Mesenchymal stem cell (in vitro differentiated cells and primary cell): Measurements from ENCODE around the gene ACE.

Experiments used
- DNase-seq: peaks from one replicate; pipeline ENCODE4 v3.0.0-alpha.2; 2013
- H2AFZ ChIP-seq: one replicate; pipeline ENCODE4 v1.6.1; 2013; ENCODE audit warnings: low read depth, mild to moderate bottlenecking, control low read depth, inconsistent platforms, low read length, moderate library complexity
- H2AK5ac ChIP-seq: 2 replicates; pipeline ENCODE4 v1.6.1; 2013; ENCODE audit warnings: low read length, moderate library complexity, mild to moderate bottlenecking, inconsistent platforms; ENCODE audit not compliant: severe bottlenecking
- H2BK120ac ChIP-seq: one replicate; pipeline ENCODE4 v1.6.1; 2013; ENCODE audit warnings: low read depth, mild to moderate bottlenecking, inconsistent platforms, low read length, moderate library complexity
- H2BK12ac ChIP-seq, 2 experiments: one replicate each; pipeline ENCODE4 v1.6.1; 2013; ENCODE audit warnings: inconsistent platforms in 2 of 2, low read length in 2 of 2, mild to moderate bottlenecking in 2 of 2, moderate library complexity in 2 of 2, control low read depth in 1 of 2
- H2BK15ac ChIP-seq: one replicate; pipeline ENCODE4 v1.6.1; 2013; ENCODE audit warnings: mild to moderate bottlenecking, low read depth, inconsistent platforms; ENCODE audit not compliant: poor library complexity, severe bottlenecking
- H2BK5ac ChIP-seq: 2 replicates; pipeline ENCODE4 v1.6.1; 2013; ENCODE audit warnings: low read depth, mild to moderate bottlenecking, low read length, control low read depth, inconsistent platforms; ENCODE audit not compliant: poor library complexity, severe bottlenecking
- H3K14ac ChIP-seq, 2 experiments: one replicate each; pipeline ENCODE4 v1.6.1; 2013; ENCODE audit warnings: inconsistent platforms in 2 of 2, low read length in 2 of 2, control low read depth in 1 of 2, mild to moderate bottlenecking in 1 of 2, moderate library complexity in 1 of 2
- H3K18ac ChIP-seq, 2 experiments: one replicate each; pipeline ENCODE4 v1.6.1; 2013; ENCODE audit warnings: inconsistent platforms in 2 of 2, low read length in 2 of 2, control low read depth in 1 of 2, low read depth in 1 of 2, mild to moderate bottlenecking in 1 of 2
- H3K23ac ChIP-seq, 2 experiments: one replicate each; pipeline ENCODE4 v1.6.1; 2013; ENCODE audit warnings: inconsistent platforms in 2 of 2, low read length in 2 of 2, mild to moderate bottlenecking in 2 of 2, moderate library complexity in 2 of 2, control low read depth in 1 of 2
- H3K27ac ChIP-seq: 2 replicates; pipeline ENCODE4 v1.5.1; 2013; ENCODE audit warnings: mild to moderate bottlenecking, moderate library complexity, low read length, control low read depth, inconsistent platforms; ENCODE audit not compliant: poor library complexity, severe bottlenecking
- H3K27me3 ChIP-seq, 2 experiments: 2 replicates each; pipeline versions ENCODE4 v1.6.1 to v1.7.0; 2013; ENCODE audit warnings: low read length in 2 of 2, mild to moderate bottlenecking in 2 of 2, moderate library complexity in 2 of 2, control low read depth in 1 of 2, inconsistent platforms in 1 of 2; ENCODE audit not compliant: control insufficient read depth in 1 of 2, insufficient read depth in 1 of 2
- H3K36me3 ChIP-seq, 2 experiments: 2 replicates each; pipeline versions ENCODE4 v1.6.1 to v1.7.0; 2013; ENCODE audit warnings: low read length in 2 of 2, control low read depth in 1 of 2, inconsistent platforms in 1 of 2, low read depth in 1 of 2, mild to moderate bottlenecking in 1 of 2; ENCODE audit not compliant: insufficient read depth in 2 of 2, control insufficient read depth in 1 of 2
- H3K4ac ChIP-seq, 2 experiments: one replicate each; pipeline ENCODE4 v1.6.1; 2013; ENCODE audit warnings: inconsistent platforms in 2 of 2, low read length in 2 of 2, mild to moderate bottlenecking in 2 of 2, moderate library complexity in 2 of 2, control low read depth in 1 of 2, low read depth in 1 of 2
- H3K4me1 ChIP-seq: 2 replicates; pipeline ENCODE4 v1.6.1; 2013; ENCODE audit warnings: low read depth, low read length, control low read depth; ENCODE audit not compliant: control insufficient read depth, insufficient read depth
- H3K4me2 ChIP-seq: 2 replicates; pipeline ENCODE4 v1.6.1; 2013; ENCODE audit warnings: low read length, mild to moderate bottlenecking, inconsistent platforms; ENCODE audit not compliant: poor library complexity, severe bottlenecking
- H3K4me3 ChIP-seq, 2 experiments: 2 replicates each; pipeline versions ENCODE4 v1.5.1 to v1.7.0; 2013; ENCODE audit warnings: low read length in 2 of 2, mild to moderate bottlenecking in 2 of 2, control low read depth in 1 of 2, low read depth in 1 of 2; ENCODE audit not compliant: insufficient read depth in 1 of 2
- H3K79me1 ChIP-seq: replicated peaks from 2 replicates; pipeline ENCODE4 v1.6.1; 2013; ENCODE audit warnings: mild to moderate bottlenecking, control low read depth, low read length, inconsistent platforms; ENCODE audit not compliant: poor library complexity, severe bottlenecking
- H3K9ac ChIP-seq: 2 replicates; pipeline ENCODE4 v1.7.0; 2013; ENCODE audit warnings: mild to moderate bottlenecking, low read length, moderate library complexity
- H3K9me3 ChIP-seq: 2 replicates; pipeline ENCODE4 v1.7.0; 2013; ENCODE audit warnings: mild to moderate bottlenecking, low read length; ENCODE audit not compliant: control insufficient read depth
- H4K8ac ChIP-seq: one replicate; pipeline ENCODE4 v1.6.1; 2013; ENCODE audit warnings: inconsistent platforms, mild to moderate bottlenecking, low read length, moderate library complexity
- H4K91ac ChIP-seq: one replicate; pipeline ENCODE4 v1.6.1; 2013; ENCODE audit warnings: mild to moderate bottlenecking, low read length, inconsistent platforms
- WGBS: methylation state at CpG from one replicate; pipeline ENCODE4 v1.1.7; 2013; ENCODE audit warnings: mixed read lengths; 5-methylcytosine and 5-hydroxymethylcytosine counted together

ACE gene

DNA sequence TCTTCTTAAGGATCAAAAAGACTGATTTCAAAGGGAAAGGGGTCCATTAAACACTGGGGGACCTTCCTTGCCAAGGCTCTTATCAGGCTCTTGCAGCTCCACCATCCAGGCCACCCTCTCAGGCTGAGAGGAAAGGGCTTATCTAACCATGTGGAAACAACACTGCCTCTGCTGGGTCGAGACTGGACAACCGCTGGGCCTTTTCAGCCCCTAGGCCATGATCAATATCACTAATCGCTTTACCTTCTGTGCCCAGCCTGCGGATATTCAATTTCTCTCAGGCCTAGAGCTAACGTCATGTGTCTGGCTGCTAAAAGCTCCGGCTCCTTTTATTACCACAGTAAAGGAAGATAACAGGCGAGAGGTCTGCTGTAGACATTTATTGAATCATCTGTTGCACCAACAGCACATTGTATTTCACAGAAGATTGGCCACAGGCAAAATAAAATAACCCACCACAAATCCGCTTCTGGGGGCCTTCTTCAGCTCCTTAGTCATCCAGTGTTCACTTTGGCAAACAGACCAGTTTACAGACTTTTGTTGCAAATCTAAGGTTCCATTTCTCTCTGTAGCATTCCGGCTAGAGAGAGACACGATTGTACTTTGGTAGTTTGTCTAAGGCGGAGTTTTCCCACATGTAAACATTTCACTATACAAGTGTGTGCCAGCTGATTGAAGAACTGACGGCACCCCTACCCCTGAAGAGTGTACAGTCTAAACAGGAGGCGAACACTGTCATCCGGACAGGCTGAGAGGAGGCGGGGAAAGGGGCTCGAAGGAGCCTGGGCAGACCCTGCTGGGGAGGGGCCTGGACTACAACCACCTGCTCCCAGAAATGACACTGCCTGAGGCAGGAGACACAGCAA lies 44.7 kb upstream of the ACE start:
- peak overlapping the region; percentile 8 for H2BK120ac ChIP-seq
- H2AK5ac ChIP-seq, result no peak overlapping the region
- H4K91ac ChIP-seq, result peak overlapping the region; percentile 80
- peak overlapping the region; percentile 84 for H3K9ac ChIP-seq
- no peaks in the 10 kb centered on the region for H3K27me3 ChIP-seq
- no peak overlapping the region for H3K14ac ChIP-seq
- peaks cover 31% of the 10 kb centered on the region for H3K4me1 ChIP-seq
- H2BK5ac ChIP-seq, result no peak overlapping the region
- H3K4me2 ChIP-seq, result no peak overlapping the region
- no peak overlapping the region for H3K23ac ChIP-seq
- H3K9me3 ChIP-seq, result no peaks in the 10 kb centered on the region
- peak overlapping the region; percentile 45 to 85 for H2BK12ac ChIP-seq
- H2BK15ac ChIP-seq, result peak overlapping the region; percentile 76
- peak overlapping the region; percentile 80 for H4K8ac ChIP-seq
- H3K4me3 ChIP-seq, result no peak overlapping the region
- WGBS, result 61% methylated on average over 16 of the region's 16 CpGs
- peaks cover 11% of the 10 kb centered on the region for H3K79me1 ChIP-seq
- peak; percentile 70 for DNase-seq
- H3K27ac ChIP-seq, result no peak overlapping the region
- H3K36me3 ChIP-seq, result peaks cover 32 to 34% of the 10 kb centered on the region in 2 experiments
- peak overlapping the region; percentile 9 to 42 for H3K4ac ChIP-seq
- H2AFZ ChIP-seq, result no peak overlapping the region
- H3K18ac ChIP-seq, result peak overlapping the region in 1 of 2 experiments; percentile 85

DNA sequence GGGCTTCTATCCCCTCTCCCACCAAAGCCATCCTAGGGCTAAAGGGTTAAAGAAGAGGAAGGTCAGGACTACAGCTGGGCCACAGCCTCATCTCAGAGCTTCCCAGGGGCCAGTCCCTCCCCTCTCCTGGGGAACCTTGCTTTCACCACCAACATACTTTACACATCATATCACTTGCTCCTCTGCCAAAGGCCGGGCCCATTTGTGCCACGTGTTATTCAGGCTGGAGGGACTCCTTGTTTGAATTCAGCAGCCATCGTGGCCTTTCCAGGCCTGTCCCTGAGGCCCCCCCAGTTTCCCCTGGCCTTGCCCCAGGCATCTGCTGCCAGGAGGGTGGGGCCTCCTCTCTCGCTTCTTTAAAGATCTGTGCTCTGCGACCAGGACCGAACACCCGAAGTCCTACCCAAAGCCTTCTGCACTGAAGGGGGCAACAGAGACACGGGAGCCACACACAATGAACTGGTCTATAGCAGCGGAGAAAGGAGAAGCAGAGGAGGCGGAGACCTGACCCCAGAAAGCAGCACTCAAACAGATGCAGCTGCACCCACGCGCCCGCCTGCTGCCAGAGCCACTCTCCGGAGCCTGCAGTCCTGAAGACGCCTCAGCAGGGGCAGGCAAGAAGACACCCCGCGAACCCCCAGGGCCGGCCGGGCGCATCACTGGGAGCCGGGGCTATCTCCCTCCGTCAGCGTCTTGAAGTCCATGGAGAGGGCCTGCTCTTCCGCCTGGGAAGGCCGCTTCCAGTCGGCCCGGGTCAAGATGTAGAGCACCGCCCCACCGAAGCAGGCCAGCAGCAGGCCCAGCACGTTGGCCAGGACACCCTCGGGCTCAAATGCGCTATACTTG lies 42.9 kb upstream of the ACE start:
- H3K18ac ChIP-seq, result peak overlapping the region; percentile 47 to 73
- H3K27me3 ChIP-seq, result no peaks in the 10 kb centered on the region
- peak overlapping the region; percentile 60 for H2BK15ac ChIP-seq
- H3K9me3 ChIP-seq, result no peaks in the 10 kb centered on the region
- H3K23ac ChIP-seq, result no peak overlapping the region
- H3K9ac ChIP-seq, result peak overlapping the region; percentile 84
- H3K4me1 ChIP-seq, result peaks cover 31% of the 10 kb centered on the region
- H4K8ac ChIP-seq, result peak overlapping the region; percentile 86
- H2BK120ac ChIP-seq, result peak overlapping the region; percentile 73
- no peak overlapping the region for H2BK5ac ChIP-seq
- H3K79me1 ChIP-seq, result peaks cover 17% of the 10 kb centered on the region
- H2AK5ac ChIP-seq, result peak overlapping the region; percentile 64
- DNase-seq, result peak; percentile 89
- peak overlapping the region in 1 of 2 experiments; percentile 67 for H3K4me3 ChIP-seq
- WGBS, result 88% methylated on average over 32 of the region's 32 CpGs
- no peak overlapping the region for H3K4me2 ChIP-seq
- peak overlapping the region in 1 of 2 experiments; percentile 75 for H3K14ac ChIP-seq
- peak overlapping the region; percentile 83 for H4K91ac ChIP-seq
- H3K4ac ChIP-seq, result peak overlapping the region; percentile 62 to 75
- peak overlapping the region; percentile 51 for H2AFZ ChIP-seq
- peak overlapping the region; percentile 71 for H3K27ac ChIP-seq
- peaks cover 32 to 34% of the 10 kb centered on the region in 2 experiments for H3K36me3 ChIP-seq
- peak overlapping the region; percentile 44 to 80 for H2BK12ac ChIP-seq

DNA sequence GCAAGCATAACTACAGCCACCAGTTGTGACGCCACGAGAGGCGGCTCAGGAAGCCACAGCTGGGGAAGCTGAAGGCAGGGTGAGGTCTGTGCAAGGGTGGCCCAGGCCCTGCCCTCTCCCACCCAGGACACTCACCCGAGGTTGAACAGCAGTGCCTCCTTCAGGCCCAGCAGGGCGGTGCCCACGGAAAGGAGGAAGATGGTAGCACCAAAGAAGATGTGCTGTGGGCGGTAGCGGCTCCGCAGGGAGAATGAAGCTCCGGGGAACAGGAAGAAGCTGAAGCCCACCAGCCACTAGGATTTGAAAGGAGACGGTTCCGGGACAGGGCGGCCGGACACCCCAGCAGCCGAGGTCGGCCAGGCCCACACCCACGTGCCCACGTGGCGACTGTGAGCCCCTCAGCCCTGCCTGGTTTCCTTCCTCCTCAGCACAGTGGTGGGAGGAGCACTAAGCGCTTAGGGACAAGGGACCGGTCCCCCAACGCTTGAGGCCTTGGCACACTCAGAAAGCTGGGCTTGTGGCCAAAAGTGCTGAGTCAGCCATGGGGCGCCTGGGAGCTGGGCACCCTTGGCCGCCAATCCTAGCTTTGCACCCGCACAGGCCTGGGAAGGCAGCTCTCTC lies 41.8 kb upstream of the ACE start:
- no peak overlapping the region for H2BK5ac ChIP-seq
- H3K9ac ChIP-seq, result peak overlapping the region; percentile 84
- H3K4ac ChIP-seq, result no peak overlapping the region
- no peak overlapping the region for H3K4me2 ChIP-seq
- peak overlapping the region; percentile 37 for H4K91ac ChIP-seq
- H3K36me3 ChIP-seq, result peaks cover 27 to 30% of the 10 kb centered on the region in 2 experiments
- H2AK5ac ChIP-seq, result peak overlapping the region; percentile 33
- H2BK120ac ChIP-seq, result no peak overlapping the region
- H3K27me3 ChIP-seq, result no peaks in the 10 kb centered on the region
- no peak overlapping the region for H3K23ac ChIP-seq
- peak overlapping the region in 1 of 2 experiments; percentile 67 for H3K4me3 ChIP-seq
- H3K9me3 ChIP-seq, result no peaks in the 10 kb centered on the region
- H3K4me1 ChIP-seq, result peaks cover 33% of the 10 kb centered on the region
- H2BK15ac ChIP-seq, result peak overlapping the region; percentile 45
- 96% methylated on average over 25 of the region's 25 CpGs for WGBS
- no peak overlapping the region for H3K18ac ChIP-seq
- H2AFZ ChIP-seq, result no peak overlapping the region
- H4K8ac ChIP-seq, result no peak overlapping the region
- no peak for DNase-seq
- H3K79me1 ChIP-seq, result peaks cover 15% of the 10 kb centered on the region
- H3K27ac ChIP-seq, result no peak overlapping the region
- no peak overlapping the region for H3K14ac ChIP-seq
- H2BK12ac ChIP-seq, result peak overlapping the region; percentile 59
